GM18951 (cell line): Measurements from ENCODE around the gene ZFYVE9.

Source experiments
- POLR2A ChIP-seq: IDR thresholded peaks from 4 replicates; pipeline ENCODE4 v1.6.1; 2011; ENCODE audit warnings: mild to moderate bottlenecking; ENCODE audit not compliant: insufficient read length, insufficient read depth; ENCODE audit errors: extremely low read depth
- in situ Hi-C: fragments of 300-500 bp; cut with MboI; formaldehyde crosslinking; loops from one replicate; pipeline ENCODE4 v1.12.0; 2022; ENCODE audit warnings: low sequenced_read_pairs, mixed read lengths, inconsistent platforms; ENCODE audit not compliant: unreplicated experiment

The ZFYVE9 gene

GRCh38 chr1:52225174-52225573, 83.3 kb downstream of the ZFYVE9 start:
- in situ Hi-C loops: no loop called here

GRCh38 chr1:52229494-52229893, 87.6 kb downstream of the ZFYVE9 start:
- no peak for TF ChIP-seq POLR2A
- in situ Hi-C loops: no loop called here

More at GRCh38 chr1:52225174-52225573, 83.3 kb downstream of the ZFYVE9 start:
- TF ChIP-seq POLR2A: no peak

- no peak for TF ChIP-seq POLR2A
- in situ Hi-C loops: no loop called here
Measured at GRCh38 chr1:52233463-52233862, 91.6 kb downstream of the ZFYVE9 start.

- in situ Hi-C loops: no loop called here
Measured at GRCh38 chr1:52234014-52234413, 92.1 kb downstream of the ZFYVE9 start.

GRCh38 chr1:52234708-52235107, 92.8 kb downstream of the ZFYVE9 start:
- no peak for TF ChIP-seq POLR2A
- in situ Hi-C loops: no loop called here

More at GRCh38 chr1:52234014-52234413, 92.1 kb downstream of the ZFYVE9 start:
- no peak for TF ChIP-seq POLR2A

- no peak for TF ChIP-seq POLR2A
- in situ Hi-C loops: no loop called here
Measured at GRCh38 chr1:52235646-52236045, 93.8 kb downstream of the ZFYVE9 start.

- TF ChIP-seq POLR2A: no peak
- in situ Hi-C loops: no loop called here
Measured at GRCh38 chr1:52237430-52237829, 95.5 kb downstream of the ZFYVE9 start.

GRCh38 chr1:52238474-52238873, 96.6 kb downstream of the ZFYVE9 start:
- no peak for TF ChIP-seq POLR2A
- in situ Hi-C loops: no loop called here

GRCh38 chr1:52238887-52239707, 97.2 kb downstream of the ZFYVE9 start:
- TF ChIP-seq POLR2A: no peak
- in situ Hi-C loops: no loop called here

- no peak for TF ChIP-seq POLR2A
- in situ Hi-C loops: no loop called here
Measured at GRCh38 chr1:52239708-52240001, 97.8 kb downstream of the ZFYVE9 start.

- no peak for TF ChIP-seq POLR2A
Measured at GRCh38 chr1:52240592-52241210, 98.8 kb downstream of the ZFYVE9 start.

GRCh38 chr1:52243221-52243987, 101.5 kb downstream of the ZFYVE9 start:
- no peak for TF ChIP-seq POLR2A
- in situ Hi-C loops: no loop called here

More at GRCh38 chr1:52240592-52241210, 98.8 kb downstream of the ZFYVE9 start:
- in situ Hi-C loops: no loop called here

GRCh38 chr1:52249831-52250230, 107.9 kb downstream of the ZFYVE9 start:
- TF ChIP-seq POLR2A: no peak
- in situ Hi-C loops: no loop called here

- in situ Hi-C loops: no loop called here
- TF ChIP-seq POLR2A: no peak
Measured at GRCh38 chr1:52253421-52253820, 111.5 kb downstream of the ZFYVE9 start.

- in situ Hi-C loops: no loop called here
- no peak for TF ChIP-seq POLR2A
Measured at GRCh38 chr1:52259886-52260285, 118.0 kb downstream of the ZFYVE9 start.
